T-helper 1 cell treated with Interleukin-12 subunit alpha and Interleukin-12 subunit beta and Interleukin-4 antibody, amounts not matched to agents 30 μg/mL and 1 μg/mL, for 36 hours (primary cell): ENCODE results near the gene NDRG2.

Experiments
- H3K27ac Mint-ChIP-seq: one replicate; pipeline ENCODE4 v1.8.0; 2021; ENCODE audit warnings: mild to moderate bottlenecking, mixed read lengths
- H3K27me3 Mint-ChIP-seq: one replicate; pipeline ENCODE4 v1.8.0; 2021; ENCODE audit warnings: low read depth, mixed read lengths
- H3K36me3 Mint-ChIP-seq: one replicate; pipeline ENCODE4 v1.8.0; 2021; ENCODE audit warnings: low read depth, mixed read lengths
- H3K4me1 Mint-ChIP-seq: one replicate; pipeline ENCODE4 v1.8.0; 2021; ENCODE audit warnings: low read depth, mixed read lengths
- H3K4me3 Mint-ChIP-seq: one replicate; pipeline ENCODE4 v1.8.0; 2021; ENCODE audit warnings: mild to moderate bottlenecking, moderate library complexity, mixed read lengths
- H3K9me3 Mint-ChIP-seq: one replicate; pipeline ENCODE4 v1.8.0; 2021; ENCODE audit warnings: mixed read lengths

NDRG2 gene

GRCh38 chr14:21024585-21025370 lies at the start of gene NDRG2:
TSS of gene NDRG2 (minus strand) at chr14:21025061. CDS start at chr14:21023315, 1,746 bp downstream.
- no peaks in the 10 kb centered on the region for H3K36me3 Mint-ChIP-seq
- H3K4me1 Mint-ChIP-seq = peaks cover 7% of the 10 kb centered on the region
- H3K27me3 Mint-ChIP-seq = peaks cover 44% of the 10 kb centered on the region
- H3K9me3 Mint-ChIP-seq = no peaks in the 10 kb centered on the region
- H3K4me3 Mint-ChIP-seq = peak within 1 kb of the TSS; percentile 79
- H3K27ac Mint-ChIP-seq = no peak within 1 kb of the TSS

GRCh38 chr14:21073921-21074320 lies 49.1 kb upstream of the NDRG2 start:
- no peak overlapping the region for H3K4me3 Mint-ChIP-seq
- H3K9me3 Mint-ChIP-seq = no peaks in the 10 kb centered on the region
- peaks cover 16% of the 10 kb centered on the region for H3K4me1 Mint-ChIP-seq
- H3K27me3 Mint-ChIP-seq = peaks cover 45% of the 10 kb centered on the region
- no peak overlapping the region for H3K27ac Mint-ChIP-seq
- no peaks in the 10 kb centered on the region for H3K36me3 Mint-ChIP-seq

GRCh38 chr14:21072781-21073339 lies 48.0 kb upstream of the NDRG2 start:
- H3K4me3 Mint-ChIP-seq = no peak overlapping the region
- peaks cover 54% of the 10 kb centered on the region for H3K27me3 Mint-ChIP-seq
- no peak overlapping the region for H3K27ac Mint-ChIP-seq

GRCh38 chr14:21072031-21072473 lies 47.2 kb upstream of the NDRG2 start:
- no peak overlapping the region for H3K4me3 Mint-ChIP-seq
- H3K27ac Mint-ChIP-seq = no peak overlapping the region
- H3K4me1 Mint-ChIP-seq = peaks cover 19% of the 10 kb centered on the region
- peaks cover 62% of the 10 kb centered on the region for H3K27me3 Mint-ChIP-seq
- no peaks in the 10 kb centered on the region for H3K36me3 Mint-ChIP-seq
- no peaks in the 10 kb centered on the region for H3K9me3 Mint-ChIP-seq

More at GRCh38 chr14:21072781-21073339, 48.0 kb upstream of the NDRG2 start:
- H3K36me3 Mint-ChIP-seq = no peaks in the 10 kb centered on the region
- H3K4me1 Mint-ChIP-seq = peaks cover 19% of the 10 kb centered on the region
- H3K9me3 Mint-ChIP-seq = no peaks in the 10 kb centered on the region

GRCh38 chr14:21071225-21072030 lies 46.6 kb upstream of the NDRG2 start:
- peak overlapping the region; percentile 65 for H3K4me3 Mint-ChIP-seq
- H3K36me3 Mint-ChIP-seq = no peaks in the 10 kb centered on the region
- H3K9me3 Mint-ChIP-seq = no peaks in the 10 kb centered on the region
- no peak overlapping the region for H3K27ac Mint-ChIP-seq
- H3K27me3 Mint-ChIP-seq = peaks cover 68% of the 10 kb centered on the region
- H3K4me1 Mint-ChIP-seq = peaks cover 19% of the 10 kb centered on the region

- Mint-ChIP-seq H3K4me3 (peak overlapping the region; percentile 65), H3K27me3 (peaks cover 74% of the 10 kb centered on the region), H3K9me3 (no peaks in the 10 kb centered on the region), H3K4me1 (peaks cover 19% of the 10 kb centered on the region), H3K27ac (peak overlapping the region; percentile 5), H3K36me3 (no peaks in the 10 kb centered on the region)
These were observed 45.9 kb upstream of the NDRG2 start for GRCh38 chr14:21070610-21071224.

- Mint-ChIP-seq H3K9me3 (no peaks in the 10 kb centered on the region), H3K27me3 (peaks cover 80% of the 10 kb centered on the region), H3K4me3 (peak within 1 kb of the TSS; percentile 65), H3K36me3 (no peaks in the 10 kb centered on the region), H3K4me1 (peaks cover 19% of the 10 kb centered on the region), H3K27ac (peak within 1 kb of the TSS; percentile 5)
These were observed 45.3 kb upstream of the NDRG2 start, which contains the start of gene ARHGEF40 for GRCh38 chr14:21070083-21070609. TSS of gene ARHGEF40 (plus strand) at chr14:21070304. CDS start at chr14:21070397, 93 bp downstream.

GRCh38 chr14:21069388-21070082 lies 44.7 kb upstream of the NDRG2 start:
- H3K4me3 Mint-ChIP-seq = peak overlapping the region; percentile 61
- no peak overlapping the region for H3K27ac Mint-ChIP-seq
- peaks cover 19% of the 10 kb centered on the region for H3K4me1 Mint-ChIP-seq
- H3K27me3 Mint-ChIP-seq = peaks cover 83% of the 10 kb centered on the region
- no peaks in the 10 kb centered on the region for H3K36me3 Mint-ChIP-seq
- H3K9me3 Mint-ChIP-seq = no peaks in the 10 kb centered on the region

- peaks cover 19% of the 10 kb centered on the region for H3K4me1 Mint-ChIP-seq
- H3K9me3 Mint-ChIP-seq = no peaks in the 10 kb centered on the region
- H3K4me3 Mint-ChIP-seq = peak overlapping the region; percentile 21
- no peaks in the 10 kb centered on the region for H3K36me3 Mint-ChIP-seq
- no peak overlapping the region for H3K27ac Mint-ChIP-seq
- H3K27me3 Mint-ChIP-seq = peaks cover 81% of the 10 kb centered on the region
These were observed 43.9 kb upstream of the NDRG2 start for GRCh38 chr14:21068521-21069387.

GRCh38 chr14:21066882-21067502 lies 42.1 kb upstream of the NDRG2 start:
- H3K27me3 Mint-ChIP-seq = peaks cover 72% of the 10 kb centered on the region

GRCh38 chr14:21063479-21063878 lies 38.6 kb upstream of the NDRG2 start:
- no peaks in the 10 kb centered on the region for H3K36me3 Mint-ChIP-seq
- H3K4me3 Mint-ChIP-seq = no peak overlapping the region
- no peaks in the 10 kb centered on the region for H3K9me3 Mint-ChIP-seq
- no peak overlapping the region for H3K27ac Mint-ChIP-seq
- peaks cover 53% of the 10 kb centered on the region for H3K27me3 Mint-ChIP-seq
- peaks cover under 1% of the 10 kb centered on the region for H3K4me1 Mint-ChIP-seq

More at GRCh38 chr14:21066882-21067502, 42.1 kb upstream of the NDRG2 start:
- Mint-ChIP-seq H3K27ac (no peak overlapping the region), H3K4me1 (peaks cover 16% of the 10 kb centered on the region), H3K9me3 (no peaks in the 10 kb centered on the region), H3K36me3 (no peaks in the 10 kb centered on the region), H3K4me3 (no peak overlapping the region)

GRCh38 chr14:21061347-21061668 lies 36.4 kb upstream of the NDRG2 start:
- Mint-ChIP-seq H3K27me3 (peaks cover 36% of the 10 kb centered on the region), H3K9me3 (no peaks in the 10 kb centered on the region), H3K4me1 (no peaks in the 10 kb centered on the region), H3K36me3 (no peaks in the 10 kb centered on the region), H3K27ac (no peak overlapping the region), H3K4me3 (no peak overlapping the region)
